K562 (cell line): ENCODE measurements around the gene ST6GALNAC6. TPM values are rescaled to one million over a fixed set of nuclear protein-coding genes. Genes with fewer than 3 reads are reported as not detected.
A peak's percentile ranks its signal among the peaks of the same experiment; 100 is the strongest.

Experiments used
- FOXK2 ChIP-seq, 2 experiments: fragments of 450-650 bp; IDR thresholded peaks in 1 of 2; conservative IDR thresholded peaks in 1 of 2; 2 replicates each; pipeline ENCODE4 v1.6.1; 2016; ENCODE audit warnings: low read depth in 2 of 2, mild to moderate bottlenecking in 1 of 2
- KLF16 ChIP-seq: IDR thresholded peaks from 2 replicates; pipeline ENCODE4 v1.6.1; 2016; ENCODE audit warnings: antibody characterized with exemption
- MEIS2 ChIP-seq: fragments of 450-650 bp; IDR thresholded peaks from 2 replicates; pipeline ENCODE4 v1.6.1; 2014; ENCODE audit warnings: mild to moderate bottlenecking; ENCODE audit not compliant: partially characterized antibody
- polyA plus RNA-seq, 8 experiments: library from polyadenylated mRNA; depleted of rRNA in 4 of 8; stranded (reverse) in 5 of 8; unstranded in 3 of 8; fragments of >200 nt; fragmentation: Nextera tagmentation in 2 of 8; fragmentation: Illumina TruSeq in 1 of 8; extraction: Ambion mirVana in 2 of 8; extraction: Trizol in 1 of 8; gene quantifications; 2 replicates each; pipeline versions ENCODE4 v1.2.1 to v1.2.3, GENCODE V29; 2011 to 2014; ENCODE audit warnings: inconsistent platforms in 1 of 8, missing spikeins in 1 of 8
- total RNA-seq, 7 experiments: library from RNA; depleted of rRNA in 6 of 7; stranded (reverse); fragments of >200 nt in 6 of 7; fragmentation: Illumina TruSeq in 2 of 7; extraction: Trizol in 2 of 7; gene quantifications; 2 replicates each; pipeline versions ENCODE4 v1.2.1 to v1.2.3, GENCODE V29; 2011 to 2021; ENCODE audit warnings: low replicate concordance in 1 of 7
- TF ChIP-seq, protein P1 (sequence below): sonication (generic); formaldehyde crosslinking; IDR thresholded peaks from 2 replicates; pipeline ENCODE4 v1.8.0; 2022; ENCODE audit warnings: mild to moderate bottlenecking, missing genetic modification reagents
- TF ChIP-seq, protein P2 (sequence below): IDR thresholded peaks from 2 replicates; pipeline ENCODE4 v1.6.1; 2012; ENCODE audit warnings: low read depth, low read length, improper control_type of control experiment, borderline replicate concordance

Gene ST6GALNAC6
- total and polyA plus RNA-seq, 9 of the 15 experiments (the other 6 are each of a cell fraction or from before 2014, with no cell fraction given): 0.13 to 23.0 (median 14.5) TPM

DNA sequence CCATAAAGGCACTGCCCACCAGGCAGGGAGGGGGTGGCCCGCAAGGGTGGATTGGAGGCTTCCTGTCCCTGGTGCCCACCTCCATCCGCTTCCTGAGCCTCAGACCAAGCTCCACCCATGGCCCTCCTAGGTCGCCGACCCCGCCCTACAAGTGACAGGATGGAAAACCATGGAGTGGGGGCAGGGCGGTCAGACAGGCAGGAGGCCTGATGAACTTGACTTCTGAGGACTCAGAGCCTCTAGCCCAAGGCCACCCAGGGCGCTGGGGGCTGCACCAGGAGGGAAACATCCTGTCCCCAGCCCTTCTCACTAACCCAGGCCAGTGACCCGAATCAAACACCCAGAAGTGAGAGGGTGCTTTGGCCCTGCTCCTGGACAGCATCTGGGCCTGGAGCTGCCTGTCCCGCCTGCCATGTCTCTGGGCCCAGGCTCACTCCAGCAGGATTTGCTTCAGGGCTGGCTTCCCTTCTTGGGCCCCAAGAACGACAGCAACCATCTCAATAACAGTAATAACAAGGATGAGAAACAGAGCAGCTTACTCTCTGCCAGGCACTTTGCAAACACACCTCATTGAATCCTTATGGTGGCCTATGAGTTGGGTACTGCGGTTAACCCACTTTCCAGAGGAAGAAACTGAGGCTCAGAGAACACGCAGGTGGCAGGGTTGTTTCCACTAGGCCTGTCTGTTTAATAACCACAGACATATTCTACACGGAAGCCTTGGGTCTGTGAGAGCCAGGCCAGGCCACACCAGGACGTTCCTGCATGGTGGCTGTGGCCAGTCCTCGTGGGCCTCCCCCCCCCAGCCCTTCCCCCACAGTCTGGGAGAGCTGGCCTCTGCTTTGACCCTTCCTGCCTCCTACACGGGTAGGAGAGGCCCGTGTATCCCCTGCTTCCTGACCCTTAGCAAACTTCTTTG, 4.4 kb upstream of the ST6GALNAC6 start (continued):
- TF ChIP-seq, protein P1, sequence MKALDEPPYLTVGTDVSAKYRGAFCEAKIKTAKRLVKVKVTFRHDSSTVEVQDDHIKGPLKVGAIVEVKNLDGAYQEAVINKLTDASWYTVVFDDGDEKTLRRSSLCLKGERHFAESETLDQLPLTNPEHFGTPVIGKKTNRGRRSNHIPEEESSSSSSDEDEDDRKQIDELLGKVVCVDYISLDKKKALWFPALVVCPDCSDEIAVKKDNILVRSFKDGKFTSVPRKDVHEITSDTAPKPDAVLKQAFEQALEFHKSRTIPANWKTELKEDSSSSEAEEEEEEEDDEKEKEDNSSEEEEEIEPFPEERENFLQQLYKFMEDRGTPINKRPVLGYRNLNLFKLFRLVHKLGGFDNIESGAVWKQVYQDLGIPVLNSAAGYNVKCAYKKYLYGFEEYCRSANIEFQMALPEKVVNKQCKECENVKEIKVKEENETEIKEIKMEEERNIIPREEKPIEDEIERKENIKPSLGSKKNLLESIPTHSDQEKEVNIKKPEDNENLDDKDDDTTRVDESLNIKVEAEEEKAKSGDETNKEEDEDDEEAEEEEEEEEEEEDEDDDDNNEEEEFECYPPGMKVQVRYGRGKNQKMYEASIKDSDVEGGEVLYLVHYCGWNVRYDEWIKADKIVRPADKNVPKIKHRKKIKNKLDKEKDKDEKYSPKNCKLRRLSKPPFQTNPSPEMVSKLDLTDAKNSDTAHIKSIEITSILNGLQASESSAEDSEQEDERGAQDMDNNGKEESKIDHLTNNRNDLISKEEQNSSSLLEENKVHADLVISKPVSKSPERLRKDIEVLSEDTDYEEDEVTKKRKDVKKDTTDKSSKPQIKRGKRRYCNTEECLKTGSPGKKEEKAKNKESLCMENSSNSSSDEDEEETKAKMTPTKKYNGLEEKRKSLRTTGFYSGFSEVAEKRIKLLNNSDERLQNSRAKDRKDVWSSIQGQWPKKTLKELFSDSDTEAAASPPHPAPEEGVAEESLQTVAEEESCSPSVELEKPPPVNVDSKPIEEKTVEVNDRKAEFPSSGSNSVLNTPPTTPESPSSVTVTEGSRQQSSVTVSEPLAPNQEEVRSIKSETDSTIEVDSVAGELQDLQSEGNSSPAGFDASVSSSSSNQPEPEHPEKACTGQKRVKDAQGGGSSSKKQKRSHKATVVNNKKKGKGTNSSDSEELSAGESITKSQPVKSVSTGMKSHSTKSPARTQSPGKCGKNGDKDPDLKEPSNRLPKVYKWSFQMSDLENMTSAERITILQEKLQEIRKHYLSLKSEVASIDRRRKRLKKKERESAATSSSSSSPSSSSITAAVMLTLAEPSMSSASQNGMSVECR (CRISPR knock-in tag): 0 out of 2 replicates have a peak, but pooled peaks have one; percentile 35
- peak; percentile 52 for TF ChIP-seq MEIS2
- TF ChIP-seq, protein P2, sequence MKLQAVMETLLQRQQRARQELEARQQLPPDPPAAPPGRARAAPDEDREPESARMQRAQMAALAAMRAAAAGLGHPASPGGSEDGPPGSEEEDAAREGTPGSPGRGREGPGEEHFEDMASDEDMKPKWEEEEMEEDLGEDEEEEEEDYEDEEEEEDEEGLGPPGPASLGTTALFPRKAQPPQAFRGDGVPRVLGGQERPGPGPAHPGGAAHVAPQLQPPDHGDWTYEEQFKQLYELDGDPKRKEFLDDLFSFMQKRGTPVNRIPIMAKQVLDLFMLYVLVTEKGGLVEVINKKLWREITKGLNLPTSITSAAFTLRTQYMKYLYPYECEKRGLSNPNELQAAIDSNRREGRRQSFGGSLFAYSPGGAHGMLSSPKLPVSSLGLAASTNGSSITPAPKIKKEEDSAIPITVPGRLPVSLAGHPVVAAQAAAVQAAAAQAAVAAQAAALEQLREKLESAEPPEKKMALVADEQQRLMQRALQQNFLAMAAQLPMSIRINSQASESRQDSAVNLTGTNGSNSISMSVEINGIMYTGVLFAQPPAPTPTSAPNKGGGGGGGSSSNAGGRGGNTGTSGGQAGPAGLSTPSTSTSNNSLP: no peak
- no peak for TF ChIP-seq FOXK2 (conservative IDR thresholded peaks at IDR 0.05 in 1 of 2, IDR thresholded peaks at IDR 0.05 in 1 of 2; ENCODE audit: low read depth in 2 of 2)
- no peak for TF ChIP-seq KLF16
